Limb (tissue), 2 donors: Measurements from ENCODE around the gene BNIP3.
"Not testable (repeated sequence)": the region's sequence is repeated elsewhere in the genome, so short reads cannot be mapped to it uniquely, and the experiment has no call there.

Experiments
- DNase-seq, 2 donors: peaks; one replicate each; pipeline ENCODE4 v3.0.0-alpha.2; 2016; ENCODE audit errors: extremely low spot score in 2 of 2

The BNIP3 gene

GRCh38 chr10:132002004-132002403, 20.3 kb upstream of the BNIP3 start:
- DNase-seq = no peak

DNA sequence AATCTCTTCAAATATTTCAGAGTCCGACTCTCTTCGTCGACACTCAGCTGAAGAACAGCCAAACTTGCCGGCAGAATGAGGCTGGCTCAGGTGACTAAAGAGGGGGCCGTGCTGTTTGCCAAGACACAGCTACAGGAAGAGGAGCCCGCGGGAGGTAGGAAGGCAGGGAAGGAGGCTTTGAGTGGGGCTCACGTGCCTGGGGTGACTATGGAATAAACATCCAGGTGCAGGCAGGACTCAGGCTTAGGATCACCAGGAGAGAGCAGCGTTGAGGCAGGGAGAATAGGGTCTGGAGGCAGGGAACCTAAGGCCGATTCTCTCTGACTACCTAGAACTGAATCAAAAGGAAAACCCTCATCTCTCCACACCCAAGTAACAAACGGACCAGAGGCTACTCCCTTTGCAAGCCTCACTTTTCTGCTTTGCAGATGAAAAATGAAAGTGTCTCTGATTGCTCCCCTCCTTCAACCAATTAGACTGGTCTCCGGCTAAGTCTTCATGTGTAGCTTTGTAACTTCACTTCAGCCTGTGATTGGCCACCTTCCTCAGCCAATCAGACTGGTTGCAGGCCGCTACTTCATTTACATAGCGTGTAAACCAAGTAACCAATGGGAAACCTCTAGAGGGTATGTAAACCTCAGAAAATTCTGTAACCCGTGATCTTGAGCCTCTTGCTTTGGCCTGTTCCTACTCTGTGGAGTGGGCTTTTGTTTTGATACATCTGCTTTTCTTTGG, 19.7 kb upstream of the BNIP3 start:
- DNase-seq = no peak

- DNase-seq = no peak
Measured at GRCh38 chr10:131998845-131999681, 17.3 kb upstream of the BNIP3 start.

- DNase-seq = no peak
Measured at GRCh38 chr10:131998050-131998844, 16.5 kb upstream of the BNIP3 start.

DNA sequence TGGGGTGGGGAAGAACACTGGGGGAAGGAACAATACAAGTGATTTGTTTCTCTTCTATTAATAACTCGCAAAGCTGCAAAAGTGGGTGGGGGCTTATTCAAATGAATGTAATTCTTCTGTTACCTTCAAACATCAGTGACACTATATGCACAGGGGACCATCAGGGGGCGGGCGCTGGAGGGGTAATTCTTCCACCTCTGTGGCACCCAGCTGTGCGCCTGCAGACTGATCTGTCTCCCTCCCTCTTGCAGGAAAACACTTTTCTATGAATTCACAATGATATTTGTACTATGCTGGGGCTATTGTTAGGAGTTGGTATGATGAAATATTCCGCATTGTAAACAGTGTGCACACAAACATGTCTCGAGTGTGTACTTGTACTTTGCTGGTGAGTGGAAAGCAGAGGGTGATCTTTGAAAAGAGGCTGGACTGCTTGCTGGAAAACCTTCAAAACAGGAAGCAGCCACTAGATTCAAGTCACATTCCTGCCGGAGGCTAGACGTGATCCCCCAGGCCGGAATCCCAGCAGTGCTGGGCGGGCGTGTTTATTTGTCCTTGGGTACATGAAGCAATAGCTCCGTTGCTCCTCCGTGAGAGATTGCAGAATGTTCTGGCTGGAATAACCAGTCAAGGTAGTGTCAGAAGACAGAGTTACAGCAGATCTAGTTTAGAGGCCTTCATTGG, 15.8 kb upstream of the BNIP3 start:
- peak in 1 of 2 donors; percentile 40 for DNase-seq

DNA sequence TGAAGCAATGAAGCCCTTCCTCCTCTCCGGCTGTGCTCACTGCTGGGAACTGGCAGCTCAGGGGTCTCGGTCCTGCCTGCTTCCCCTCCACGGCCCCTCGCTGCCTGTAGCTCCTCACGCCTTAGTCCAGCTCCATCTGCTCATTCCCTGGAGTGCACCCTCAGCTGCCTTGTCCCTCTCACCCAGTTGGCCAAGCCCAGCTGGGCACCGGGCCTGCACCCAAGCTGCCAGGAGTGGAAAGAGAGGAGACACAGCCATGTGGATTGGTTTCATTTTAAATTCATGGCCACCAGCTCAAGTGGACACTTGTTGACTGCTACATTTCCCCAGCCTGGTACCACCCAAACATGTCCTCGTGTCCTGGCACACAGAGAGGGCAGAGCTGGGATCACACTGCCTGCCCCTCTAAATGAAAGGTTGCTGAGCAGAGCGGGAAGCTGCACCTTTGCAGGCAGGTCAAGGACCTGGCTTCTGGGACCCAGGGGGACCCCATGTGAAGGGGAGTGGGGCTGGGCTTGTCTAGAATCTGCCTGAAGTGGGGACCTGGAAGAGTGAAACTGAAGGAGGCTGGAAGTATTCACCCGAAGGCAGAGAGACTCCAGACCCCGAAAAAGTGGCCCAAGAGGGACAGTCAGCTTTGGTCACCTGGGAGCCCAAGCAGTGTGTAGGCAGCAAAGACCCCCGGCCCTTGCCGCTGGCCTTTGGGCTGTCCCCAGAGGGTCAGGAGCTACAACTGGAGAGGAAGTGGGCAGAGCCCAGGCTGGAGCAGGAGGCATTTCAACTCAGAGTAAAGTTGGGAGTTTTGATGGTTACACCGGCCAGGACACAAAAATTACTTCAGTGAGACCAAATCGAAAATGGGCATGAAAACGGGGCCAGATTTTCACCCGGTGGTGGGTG, 15.0 kb upstream of the BNIP3 start:
- DNase-seq = no peak

GRCh38 chr10:131994435-131994834, 12.7 kb upstream of the BNIP3 start:
- DNase-seq = no peak

- no peak for DNase-seq
Measured at GRCh38 chr10:131993275-131993674, 11.6 kb upstream of the BNIP3 start.

DNA sequence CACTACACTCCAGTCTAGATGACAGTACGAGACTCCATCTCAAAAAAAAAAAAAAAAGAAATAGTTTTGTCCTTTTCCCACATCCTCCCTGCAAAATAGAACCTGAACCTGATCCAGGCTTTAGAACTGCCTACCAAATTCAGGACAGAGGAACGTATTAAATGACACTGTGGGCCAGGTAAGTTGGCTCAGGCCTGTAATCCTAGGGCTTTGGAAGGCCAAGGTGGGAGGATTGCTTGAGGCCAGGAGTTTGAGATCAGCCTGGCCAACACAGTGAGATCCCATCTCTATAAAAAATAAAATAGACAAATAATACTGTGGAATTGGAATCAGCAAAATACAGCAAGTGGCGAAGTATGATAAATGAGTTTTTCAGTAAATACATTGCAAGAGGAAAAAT, 10.0 kb upstream of the BNIP3 start:
- DNase-seq = no peak

GRCh38 chr10:131987786-131988185, 6.1 kb upstream of the BNIP3 start:
- not testable (repeated sequence) for DNase-seq

GRCh38 chr10:131987301-131987700, 5.6 kb upstream of the BNIP3 start:
- DNase-seq = not testable (repeated sequence)

GRCh38 chr10:131986851-131987250, 5.1 kb upstream of the BNIP3 start:
- DNase-seq = not testable (repeated sequence)

GRCh38 chr10:131983780-131984179, 2.1 kb upstream of the BNIP3 start:
- DNase-seq = no peak

DNA sequence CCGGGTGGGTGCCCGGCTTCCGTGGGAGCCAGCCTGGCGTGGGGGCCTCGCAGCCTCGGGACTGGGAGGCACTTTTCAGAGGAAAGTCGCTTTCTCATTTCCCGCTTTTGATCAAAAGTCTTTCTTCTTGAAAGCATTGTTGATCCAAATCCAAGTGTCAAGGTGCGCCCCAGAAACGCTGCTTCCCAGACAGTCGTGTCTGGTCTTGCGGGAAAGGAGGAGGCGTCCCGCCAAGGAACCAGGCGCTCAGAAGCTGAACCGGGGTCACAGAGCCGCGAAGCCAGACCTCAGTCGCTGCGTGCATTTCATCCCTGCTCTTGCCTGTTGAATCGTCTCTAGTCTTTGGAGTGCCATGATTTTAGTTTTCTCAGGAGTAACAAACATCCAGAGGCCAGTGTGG, 1.1 kb upstream of the BNIP3 start:
- no peak for DNase-seq

DNA sequence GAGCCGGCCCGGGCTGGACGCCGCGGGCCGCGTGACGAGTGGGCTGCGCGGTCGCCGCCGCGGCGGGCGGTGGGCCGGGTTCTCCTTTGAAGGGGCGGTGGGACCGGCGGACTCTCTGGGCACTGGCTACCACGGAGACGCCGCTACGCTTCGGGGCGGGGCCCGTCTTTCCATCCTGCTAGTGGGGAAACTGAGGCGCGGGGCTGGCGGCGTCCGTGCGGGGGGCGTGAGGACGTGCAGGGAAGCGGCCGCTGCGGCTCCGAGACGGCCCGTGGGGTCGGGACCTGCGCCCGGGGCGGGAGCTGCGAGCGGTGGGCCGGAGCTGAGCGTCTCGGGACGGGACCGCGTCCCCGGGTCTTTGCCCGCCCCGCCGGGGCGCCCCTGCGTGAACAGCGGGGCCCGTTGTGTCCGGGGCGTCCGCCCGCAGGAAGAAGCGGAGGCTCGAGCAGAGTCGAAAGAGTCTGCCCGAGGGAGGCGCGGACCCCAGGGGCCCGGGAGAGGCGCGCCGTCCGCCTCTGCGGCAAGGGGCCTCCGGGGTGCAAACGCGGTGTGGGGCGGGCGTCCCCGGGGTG, 548 bp upstream of the BNIP3 start:
- DNase-seq = no peak

- no peak for DNase-seq
Measured at GRCh38 chr10:131980761-131981428, 828 bp downstream of the BNIP3 start.

- DNase-seq = no peak
Measured at GRCh38 chr10:131980321-131980720, 1.4 kb downstream of the BNIP3 start.

DNA sequence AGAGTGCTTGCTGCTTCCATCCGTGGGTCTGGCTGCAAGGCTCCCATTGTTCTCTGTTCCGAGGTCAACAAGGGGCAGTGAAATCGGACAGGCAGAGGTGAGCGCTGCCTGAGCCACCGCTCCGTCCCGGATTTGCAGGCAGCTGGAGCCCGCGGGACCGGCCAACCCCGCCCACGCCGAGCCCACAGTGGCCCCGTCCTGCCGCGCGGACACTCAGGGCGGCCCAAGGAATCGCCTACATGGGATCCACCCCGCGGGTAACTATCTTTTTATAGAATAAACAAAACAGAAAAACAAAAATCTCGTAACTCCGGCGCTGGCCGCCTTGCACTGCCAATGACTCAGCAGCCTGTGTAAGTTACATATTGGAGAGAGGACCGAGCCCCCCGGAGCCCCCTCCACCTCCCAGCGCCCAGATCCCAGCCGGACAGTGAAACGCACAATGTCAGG, 1.9 kb downstream of the BNIP3 start:
- no peak for DNase-seq

GRCh38 chr10:131979336-131979735, 2.4 kb downstream of the BNIP3 start:
- no peak for DNase-seq
